K562 (cell line): ENCODE data around the gene PIKFYVE. TPM values are rescaled to one million over a fixed set of nuclear protein-coding genes. Genes with fewer than 3 reads are reported as not detected.
A peak's percentile ranks its signal among the peaks of the same experiment; 100 is the strongest.

Experiments used
- ATAC-seq: fragments of 200-7000 bp; cut with Tn5 transposase; 3 replicates; pipeline ENCODE4 v1.9.1; 2020; ENCODE audit warnings: moderate library complexity
- BruUV-seq: library from RNA; stranded (reverse); fragments of 400-500 nt; replicated peaks from 2 replicates; lab custom pipeline; 2021; lab: Mats Ljungman, UMichigan
- CTCF ChIA-PET: fragments of 300-600 bp; formaldehyde crosslinking; extraction: SDS; loops from one replicate; lab custom pipeline; 2021; ENCODE audit warnings: low intra/inter-chr PET ratio; lab: Yijun Ruan, JAX
- POLR2A ChIA-PET: fragments of 300-600, 350-650 bp; sonication (Branson Sonifier 250); formaldehyde crosslinking; extraction: SDS; loops from one replicate; lab custom pipeline; 2021; ENCODE audit warnings: antibody characterized with exemption, inconsistent platforms; lab: Yijun Ruan, JAX
- DNase-seq, 4 experiments: peaks; one replicate each; pipeline versions ENCODE4 v3.0.0 to v3.0.0-alpha.2; 2011 to 2018; ENCODE audit warnings: low spot score in 3 of 4, mixed read lengths in 3 of 4; ENCODE audit errors: extremely low read depth in 1 of 4
- FAIRE-seq: peaks from 2 replicates; lab custom pipeline; 2011; peaks lifted over from hg19 to GRCh38; lab: Jason Lieb, UNC
- H2AFZ ChIP-seq: 2 replicates; pipeline ENCODE4 v1.6.0; 2011; ENCODE audit warnings: low read depth, low read length, control low read depth, inconsistent platforms
- H3K27ac ChIP-seq: fragments of 200-600 bp; 3 replicates; pipeline ENCODE4 v1.8.0; 2011; ENCODE audit warnings: low read depth, mild to moderate bottlenecking, control low read depth, inconsistent platforms, low read length, moderate library complexity, mixed read lengths; ENCODE audit errors: extremely low read depth
- H3K27me3 ChIP-seq, 2 experiments: fragments of 300-600 bp in 1 of 2; 2 replicates in 1 of 2; 3 replicates in 1 of 2; pipeline versions ENCODE4 v1.6.0 to v1.8.0; 2011; ENCODE audit warnings: inconsistent platforms in 2 of 2, low read length in 2 of 2, mild to moderate bottlenecking in 1 of 2, mixed read lengths in 1 of 2, moderate library complexity in 1 of 2; ENCODE audit not compliant: control insufficient read depth in 2 of 2, insufficient read depth in 2 of 2
- H3K36me3 ChIP-seq: fragments of 300-600 bp; 3 replicates; pipeline ENCODE4 v1.8.0; 2011; ENCODE audit warnings: mild to moderate bottlenecking, low read length, inconsistent platforms; ENCODE audit not compliant: control insufficient read depth, insufficient read depth
- H3K4me1 ChIP-seq, 2 experiments: fragments of 200-600 bp in 1 of 2; replicated peaks in 1 of 2; 2 replicates in 1 of 2; 3 replicates in 1 of 2; pipeline versions ENCODE4 v1.5.1 to v1.8.0; 2011; ENCODE audit warnings: inconsistent platforms in 2 of 2, low read length in 2 of 2, mild to moderate bottlenecking in 1 of 2, mixed read lengths in 1 of 2, moderate library complexity in 1 of 2; ENCODE audit not compliant: control insufficient read depth in 2 of 2, insufficient read depth in 2 of 2
- H3K4me2 ChIP-seq: 2 replicates; pipeline ENCODE4 v1.6.1; 2011; ENCODE audit warnings: low read length, control low read depth, inconsistent platforms, mixed read lengths; ENCODE audit not compliant: insufficient read depth
- H3K4me3 ChIP-seq: fragments of 200-600 bp; sonication (generic), shearing (Covaris generic); 2 replicates; pipeline ENCODE4 v1.5.1; 2016; ENCODE audit warnings: control low read depth, inconsistent platforms
- H3K79me2 ChIP-seq: fragments of 200-600 bp; 3 replicates; pipeline ENCODE4 v1.8.0; 2011; ENCODE audit warnings: low read length, inconsistent platforms; ENCODE audit not compliant: control insufficient read depth, insufficient read depth
- H3K9ac ChIP-seq, 2 experiments: 2 replicates each; pipeline versions ENCODE4 v1.6.0 to v1.6.1; 2011; ENCODE audit warnings: low read depth in 2 of 2, low read length in 2 of 2, control low read depth in 1 of 2, inconsistent platforms in 1 of 2, mild to moderate bottlenecking in 1 of 2, mixed read lengths in 1 of 2; ENCODE audit not compliant: insufficient read depth in 1 of 2
- H3K9me1 ChIP-seq: one replicate; pipeline ENCODE4 v1.6.0; 2011; ENCODE audit warnings: inconsistent platforms, mild to moderate bottlenecking, low read length, moderate library complexity; ENCODE audit not compliant: control insufficient read depth, insufficient read depth
- H3K9me3 ChIP-seq: replicated peaks from 2 replicates; pipeline ENCODE4 v1.5.1; 2011; ENCODE audit warnings: low read depth, low read length, inconsistent platforms; ENCODE audit not compliant: control insufficient read depth, insufficient read depth
- H4K20me1 ChIP-seq: replicated peaks from 2 replicates; pipeline ENCODE4 v1.6.1; 2011; ENCODE audit warnings: low read length, inconsistent platforms, mixed read lengths; ENCODE audit not compliant: control insufficient read depth, insufficient read depth
- ARID3B ChIP-seq: fragments of 250-450 bp; sonication (Bioruptor Pico); IDR thresholded peaks from 2 replicates; pipeline ENCODE4 v1.4.0; 2020; ENCODE audit warnings: borderline replicate concordance
- CBX3 ChIP-seq, 2 experiments: IDR thresholded peaks; 1 replicate in 1 of 2; 2 replicates in 1 of 2; pipeline ENCODE4 v1.6.1; 2012; ENCODE audit warnings: inconsistent platforms in 2 of 2, low read length in 2 of 2, borderline replicate concordance in 1 of 2, control low read depth in 1 of 2
- EP400 ChIP-seq: fragments of 450-650 bp; IDR thresholded peaks from 2 replicates; pipeline ENCODE4 v1.6.1; 2017; ENCODE audit warnings: antibody characterized with exemption, mild to moderate bottlenecking, moderate library complexity
- HCFC1 ChIP-seq: IDR thresholded peaks from 2 replicates; pipeline ENCODE4 v1.6.1; 2012; ENCODE audit warnings: low read depth, low read length, improper control_type of control experiment
- JUNB ChIP-seq: fragments of 450-650 bp; formaldehyde crosslinking; conservative IDR thresholded peaks from 2 replicates; pipeline ENCODE4 v1.4.0; 2020; ENCODE audit warnings: mild to moderate bottlenecking
- JUND ChIP-seq, 2 experiments: IDR thresholded peaks; 2 replicates in 1 of 2; 3 replicates in 1 of 2; pipeline ENCODE4 v1.6.1; 2011; ENCODE audit warnings: borderline replicate concordance in 2 of 2, low read depth in 2 of 2, low read length in 2 of 2, improper control_type of control experiment in 1 of 2, missing biosample characterization in 1 of 2, missing genetic modification characterization in 1 of 2, missing genetic modification reagents in 1 of 2
- MEF2A ChIP-seq: IDR thresholded peaks from 2 replicates; pipeline ENCODE4 v1.6.1; 2011; ENCODE audit warnings: low read depth, mild to moderate bottlenecking, low read length, moderate library complexity; ENCODE audit not compliant: control insufficient read depth
- MTA3 ChIP-seq: fragments of 450-650 bp; formaldehyde crosslinking; IDR thresholded peaks from 2 replicates; pipeline ENCODE4 v1.6.1; 2017; ENCODE audit warnings: mild to moderate bottlenecking, borderline replicate concordance
- RBFOX2 ChIP-seq: fragments of 200-400 bp; formaldehyde crosslinking; IDR thresholded peaks from 2 replicates; pipeline ENCODE4 v1.6.1; 2017; ENCODE audit warnings: low read depth, mild to moderate bottlenecking, low read length, moderate library complexity
- SFPQ ChIP-seq: fragments of 200-400 bp; formaldehyde crosslinking; IDR thresholded peaks from 2 replicates; pipeline ENCODE4 v1.6.1; 2017; ENCODE audit warnings: mild to moderate bottlenecking, low read depth, low read length, moderate library complexity
- SMARCA5 ChIP-seq: fragments of 450-650 bp; IDR thresholded peaks from 2 replicates; pipeline ENCODE4 v1.6.1; 2016
- ZBTB34 ChIP-seq: fragments of 250-450 bp; sonication (Bioruptor Pico); IDR thresholded peaks from 2 replicates; pipeline ENCODE4 v1.8.0; 2021; ENCODE audit warnings: mild to moderate bottlenecking, moderate library complexity
- ZNF57 ChIP-seq: fragments of 450-650 bp; formaldehyde crosslinking; IDR thresholded peaks from 2 replicates; pipeline ENCODE4 v1.4.0; 2020; ENCODE audit warnings: mild to moderate bottlenecking, moderate library complexity
- WGBS: fragments of 100-300 bp; shearing (Covaris generic); methylation state at CpG from one replicate; pipeline ENCODE4 v1.1.6; 2016; ENCODE audit warnings: low coverage, mixed read lengths; ENCODE audit not compliant: insufficient coverage; ENCODE audit errors: missing lambda C conversion rate; 5-methylcytosine and 5-hydroxymethylcytosine counted together
- in situ Hi-C: fragments of 300-500 bp; cut with MboI; formaldehyde crosslinking; loops from 4 replicates; pipeline ENCODE4 v1.15.0; 2018; ENCODE audit warnings: inconsistent platforms, mixed read lengths
- intact Hi-C: fragments of 100-400 bp; cut with micrococcal nuclease; formaldehyde crosslinking; loops from 2 replicates; pipeline ENCODE4 v1.14.2; 2022
- polyA plus RNA-seq, 8 experiments: library from polyadenylated mRNA; depleted of rRNA in 4 of 8; stranded (reverse) in 5 of 8; unstranded in 3 of 8; fragments of >200 nt; fragmentation: Nextera tagmentation in 2 of 8; fragmentation: Illumina TruSeq in 1 of 8; extraction: Ambion mirVana in 2 of 8; extraction: Trizol in 1 of 8; gene quantifications; 2 replicates each; pipeline versions ENCODE4 v1.2.1 to v1.2.3, GENCODE V29; 2011 to 2014; ENCODE audit warnings: inconsistent platforms in 1 of 8, missing spikeins in 1 of 8
- total RNA-seq, 7 experiments: library from RNA; depleted of rRNA in 6 of 7; stranded (reverse); fragments of >200 nt in 6 of 7; fragmentation: Illumina TruSeq in 2 of 7; extraction: Trizol in 2 of 7; gene quantifications; 2 replicates each; pipeline versions ENCODE4 v1.2.1 to v1.2.3, GENCODE V29; 2011 to 2021; ENCODE audit warnings: low replicate concordance in 1 of 7

Gene PIKFYVE
- total and polyA plus RNA-seq, 9 of the 15 experiments (the other 6 are each of a cell fraction or from before 2014, with no cell fraction given): 3.6 to 25.6 (median 16.7) TPM

GRCh38 chr2:208254871-208255556 is 11.0 kb upstream of the PIKFYVE start, which contains the start of gene IDH1:
Gene IDH1, minus strand, starts transcription at chr2:208255071. Its CDS starts 3,520 bp downstream, at chr2:208251551.
- Histone ChIP-seq H3K36me3 (peaks cover 38% of the 10 kb centered on the region; the same call in 2 of the 3 replicates), H3K4me2 (peak within 1 kb of the TSS; percentile 99), H2AFZ (peak within 1 kb of the TSS; percentile 85), H3K27me3 (no peaks in the 10 kb centered on the region), H3K9ac (peak within 1 kb of the TSS; percentile 81 to 92), H4K20me1 (no peaks in the 10 kb centered on the region), H3K9me1 (no peaks in the 10 kb centered on the region), H3K27ac (peak within 1 kb of the TSS; percentile 80), H3K9me3 (no peaks in the 10 kb centered on the region), H3K4me1 (peaks cover 8 to 13% of the 10 kb centered on the region in 2 experiments; a peak in 4 of 5 replicates), H3K79me2 (peaks cover 39% of the 10 kb centered on the region), H3K4me3 (peak within 1 kb of the TSS; percentile 84)
- no TSS peak for BruUV-seq
- ATAC-seq (peak; percentile 78), FAIRE-seq (peak; percentile 85), DNase-seq (peak; percentile 91 to 94 (median 92))
- intact Hi-C loops (loop anchor here (1.0 kb wide), 2 partner anchors 10 to 80 kb away; no protein-coding TSS in a partner anchor), in situ Hi-C loops (no loop called here)
- ChIA-PET POLR2A (interaction anchor here (1.7 to 4.6 kb wide), 2 partner anchors 11 to 20 kb away, joined by 5 to 21 read pairs; partner anchors contain the start of gene PIKFYVE), CTCF (interaction anchor here (0.9 kb wide), 1 partner anchor 79 kb away, joined by 3 read pairs; no protein-coding TSS in a partner anchor)
- WGBS: 0% methylated on average over 25 of the region's 48 CpGs
- TF ChIP-seq MEF2A (no peak), EP400 (peak; percentile 60; the same call in 1 of the 2 replicates), HCFC1 (no peak), ARID3B (CRISPR knock-in tag) (no peak), CBX3 (IDR thresholded peaks at IDR 0.05; ENCODE audit: borderline replicate concordance in 1 of 2, low read length in 2 of 2) (peak in 1 of 2 experiments; percentile 18; a peak in 1 of 3 replicates), SFPQ (no peak), ZNF57 (no peak), JUNB (no peak), RBFOX2 (peak; percentile 76), ZBTB34 (CRISPR knock-in tag) (no peak), SMARCA5 (no peak), JUND (IDR thresholded peaks at IDR 0.05; ENCODE audit: borderline replicate concordance, low read depth, low read length) (0 out of 2 replicates have a peak, but pooled peaks have one; percentile 8), JUND (tag; IDR thresholded peaks at IDR 0.05; ENCODE audit: borderline replicate concordance, low read depth, low read length) (no peak), MTA3 (0 out of 2 replicates have a peak, but pooled peaks have one; percentile 52)
